ENCODE results near the gene ASPM.
"Not testable (repeated sequence)": the region's sequence is repeated elsewhere in the genome, so short reads cannot be mapped to it uniquely, and the experiment has no call there.

The ASPM gene

GRCh38 chr1:197106869-197107268 lies 39.6 kb downstream of the ASPM start:
- no peak for TF ChIP-seq CTCF (IDR thresholded peaks at IDR 0.05; ENCODE audit: insufficient read depth, low read depth, low read length, missing control alignments)
- H3K4me3 ChIP-seq (ENCODE audit: low read length): no peak overlapping the region
- DNase-seq (ENCODE audit: low read depth): peak; percentile 9

GRCh38 chr1:197103300-197103699 lies 43.2 kb downstream of the ASPM start:
- DNase-seq (ENCODE audit: low read depth): no peak
- no peak overlapping the region for H3K4me3 ChIP-seq (ENCODE audit: low read length)
- TF ChIP-seq CTCF (IDR thresholded peaks at IDR 0.05; ENCODE audit: insufficient read depth, low read depth, low read length, missing control alignments): no peak

GRCh38 chr1:197101978-197102377 lies 44.5 kb downstream of the ASPM start:
- TF ChIP-seq CTCF (IDR thresholded peaks at IDR 0.05; ENCODE audit: insufficient read depth, low read depth, low read length, missing control alignments): no peak
- no peak overlapping the region for H3K4me3 ChIP-seq (ENCODE audit: low read length)
- DNase-seq (ENCODE audit: low read depth): no peak

- no peak overlapping the region for H3K4me3 ChIP-seq (ENCODE audit: low read length)
- DNase-seq (ENCODE audit: low read depth): no peak
- TF ChIP-seq CTCF (IDR thresholded peaks at IDR 0.05; ENCODE audit: insufficient read depth, low read depth, low read length, missing control alignments): no peak
Observed at GRCh38 chr1:197100677-197101076, 45.8 kb downstream of the ASPM start.

GRCh38 chr1:197099444-197099843 lies 47.0 kb downstream of the ASPM start:
- no peak overlapping the region for H3K4me3 ChIP-seq (ENCODE audit: low read length)
- DNase-seq (ENCODE audit: low read depth): no peak
- TF ChIP-seq CTCF (IDR thresholded peaks at IDR 0.05; ENCODE audit: insufficient read depth, low read depth, low read length, missing control alignments): no peak

GRCh38 chr1:197096971-197097370 lies 49.5 kb downstream of the ASPM start:
- not testable (repeated sequence) for H3K4me3 ChIP-seq (ENCODE audit: low read length); DNase-seq (ENCODE audit: low read depth)

GRCh38 chr1:197096137-197096536 lies 50.3 kb downstream of the ASPM start:
- TF ChIP-seq CTCF (IDR thresholded peaks at IDR 0.05; ENCODE audit: insufficient read depth, low read depth, low read length, missing control alignments): no peak
- H3K4me3 ChIP-seq (ENCODE audit: low read length): no peak overlapping the region
- DNase-seq (ENCODE audit: low read depth): peak; percentile 10
